GM11168 (cell line): Measurements from ENCODE around the gene CDC123.
"Not testable (repeated sequence)": the region's sequence is repeated elsewhere in the genome, so short reads cannot be mapped to it uniquely, and the experiment has no call there.

Experiments used
- in situ Hi-C: fragments of 300-500 bp; cut with MboI; formaldehyde crosslinking; loops from one replicate; pipeline ENCODE4 v1.12.0; 2022; ENCODE audit warnings: low sequenced_read_pairs; ENCODE audit not compliant: unreplicated experiment

Gene CDC123

GRCh38 chr10:12226438-12226837 is 30.4 kb downstream of the CDC123 start:
- in situ Hi-C loops: not testable (repeated sequence)

GRCh38 chr10:12228851-12229250 is 32.9 kb downstream of the CDC123 start:
- in situ Hi-C loops: no loop called here

- in situ Hi-C loops: not testable (repeated sequence)
These were observed 38.7 kb downstream of the CDC123 start for GRCh38 chr10:12234687-12235086.

GRCh38 chr10:12235116-12235694 is 39.2 kb downstream of the CDC123 start:
- in situ Hi-C loops: no loop called here

- in situ Hi-C loops: no loop called here
These were observed 39.8 kb downstream of the CDC123 start for GRCh38 chr10:12235796-12236195.

- in situ Hi-C loops: no loop called here
These were observed 41.6 kb downstream of the CDC123 start for GRCh38 chr10:12237265-12238220.

GRCh38 chr10:12238821-12239220 is 42.8 kb downstream of the CDC123 start:
- in situ Hi-C loops: no loop called here

- in situ Hi-C loops: no loop called here
These were observed 46.0 kb downstream of the CDC123 start for GRCh38 chr10:12241810-12242529.

- in situ Hi-C loops: no loop called here
These were observed 48.1 kb downstream of the CDC123 start for GRCh38 chr10:12243864-12244620.

GRCh38 chr10:12250181-12250580 is 54.2 kb downstream of the CDC123 start:
- in situ Hi-C loops: loop anchor here (25.0 kb wide), 1 partner anchor 637 kb away; no protein-coding TSS in a partner anchor

- in situ Hi-C loops: loop anchor here (25.0 kb wide), 1 partner anchor 637 kb away; no protein-coding TSS in a partner anchor
These were observed 54.7 kb downstream of the CDC123 start for GRCh38 chr10:12250702-12251101.

GRCh38 chr10:12251581-12251980 is 55.6 kb downstream of the CDC123 start:
- in situ Hi-C loops: loop anchor here (25.0 kb wide), 1 partner anchor 636 kb away; no protein-coding TSS in a partner anchor

- in situ Hi-C loops: loop anchor here (25.0 kb wide), 1 partner anchor 634 kb away; no protein-coding TSS in a partner anchor
These were observed 57.0 kb downstream of the CDC123 start for GRCh38 chr10:12252882-12253546.

GRCh38 chr10:12255048-12255447 is 59.1 kb downstream of the CDC123 start:
- in situ Hi-C loops: loop anchor here (25.0 kb wide), 1 partner anchor 632 kb away; no protein-coding TSS in a partner anchor

- in situ Hi-C loops: loop anchor here (10.0 to 25.0 kb wide), 4 partner anchors 205 to 627 kb away; no protein-coding TSS in a partner anchor
These were observed 64.0 kb downstream of the CDC123 start for GRCh38 chr10:12259988-12260387.

GRCh38 chr10:12262278-12262981 is 66.4 kb downstream of the CDC123 start:
- in situ Hi-C loops: loop anchor here (10.0 to 25.0 kb wide), 4 partner anchors 202 to 625 kb away; no protein-coding TSS in a partner anchor

GRCh38 chr10:12264204-12264940 is 68.4 kb downstream of the CDC123 start:
- in situ Hi-C loops: loop anchor here (10.0 to 25.0 kb wide), 4 partner anchors 200 to 623 kb away; no protein-coding TSS in a partner anchor

GRCh38 chr10:12269056-12269455 is 73.1 kb downstream of the CDC123 start:
- in situ Hi-C loops: loop anchor here (10.0 to 25.0 kb wide), 4 partner anchors 196 to 618 kb away; no protein-coding TSS in a partner anchor
